PFSK-1 (cell line): ENCODE data around the gene SNRPA1.

Experiments used
- FOXP2 ChIP-seq: optimal IDR thresholded peaks from 2 replicates; pipeline ENCODE3; 2011; ENCODE audit warnings: borderline replicate concordance, control low read depth, inconsistent platforms; ENCODE audit not compliant: insufficient read depth; ENCODE audit errors: extremely low read length, extremely low read depth
- POLR2AphosphoS5 ChIP-seq: IDR thresholded peaks from 2 replicates; pipeline ENCODE4 v1.6.1; 2012; ENCODE audit warnings: low read depth, mild to moderate bottlenecking, control low read depth, low read length, moderate library complexity
- SIN3A ChIP-seq: IDR thresholded peaks from 2 replicates; pipeline ENCODE4 v1.6.1; 2012; ENCODE audit warnings: mild to moderate bottlenecking, low read length, moderate library complexity, borderline replicate concordance; ENCODE audit not compliant: insufficient read depth
- TAF1 ChIP-seq: IDR thresholded peaks from 2 replicates; pipeline ENCODE4 v1.6.1; 2012; ENCODE audit warnings: low read length, control low read depth, borderline replicate concordance; ENCODE audit not compliant: insufficient read depth
- TF ChIP-seq, protein P1 (sequence below), 2 experiments: IDR thresholded peaks; 2 replicates each; pipeline versions ENCODE4 v1.6.1 to v1.8.0; 2011 to 2012; ENCODE audit warnings: low read depth in 2 of 2, low read length in 2 of 2, control low read depth in 1 of 2, inconsistent platforms in 1 of 2, mild to moderate bottlenecking in 1 of 2, moderate library complexity in 1 of 2; ENCODE audit not compliant: insufficient read depth in 1 of 2

SNRPA1 gene

DNA sequence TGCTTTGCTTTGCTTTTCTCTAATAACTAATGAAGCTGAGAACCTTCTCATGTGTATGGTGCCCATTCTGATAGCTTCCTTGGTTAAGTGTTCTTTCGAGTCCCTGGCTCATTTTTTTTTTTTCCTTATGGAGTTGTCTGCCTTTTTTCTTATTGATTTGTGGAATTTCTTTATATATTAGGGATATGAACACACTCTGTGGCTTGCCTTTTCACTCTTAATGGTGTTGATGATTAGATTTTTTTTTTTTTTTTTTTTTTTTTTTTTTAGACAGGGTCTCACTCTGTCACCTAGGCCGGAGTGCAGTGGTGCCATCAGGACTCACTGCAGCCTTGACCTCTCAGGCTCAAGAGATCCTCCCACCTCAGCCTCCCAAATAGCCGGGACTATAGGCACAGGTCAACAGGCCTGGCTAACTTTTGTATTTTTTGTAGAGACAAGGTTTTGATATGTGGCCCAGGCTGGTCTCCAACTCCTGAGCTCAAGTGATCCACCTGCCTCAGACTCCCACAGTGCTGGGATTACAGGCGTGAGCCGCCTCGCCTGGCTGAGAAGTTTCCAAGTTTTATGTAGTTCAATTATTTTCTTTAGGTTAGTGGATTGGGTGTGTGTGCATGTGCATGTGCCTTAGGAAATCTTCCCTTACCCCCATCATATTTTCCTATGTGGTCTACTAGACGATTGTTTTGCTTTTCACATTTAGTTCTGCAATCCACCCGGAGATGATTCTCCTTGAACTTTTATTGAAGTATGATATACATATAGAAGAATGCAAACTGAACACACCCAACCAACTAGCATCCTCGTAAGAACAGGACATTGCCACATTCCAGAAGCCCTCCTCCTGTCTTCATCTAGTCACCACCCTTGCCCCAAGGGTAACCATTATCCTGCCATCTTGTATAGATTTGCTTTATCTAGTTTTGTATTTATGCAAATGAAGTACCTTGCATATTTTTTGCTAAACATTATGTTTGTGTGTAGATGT, 1.7 kb upstream of the SNRPA1 start:
- TF ChIP-seq POLR2AphosphoS5 (no peak), TAF1 (no peak), SIN3A (no peak), FOXP2 (no peak)
- TF ChIP-seq, protein P1, sequence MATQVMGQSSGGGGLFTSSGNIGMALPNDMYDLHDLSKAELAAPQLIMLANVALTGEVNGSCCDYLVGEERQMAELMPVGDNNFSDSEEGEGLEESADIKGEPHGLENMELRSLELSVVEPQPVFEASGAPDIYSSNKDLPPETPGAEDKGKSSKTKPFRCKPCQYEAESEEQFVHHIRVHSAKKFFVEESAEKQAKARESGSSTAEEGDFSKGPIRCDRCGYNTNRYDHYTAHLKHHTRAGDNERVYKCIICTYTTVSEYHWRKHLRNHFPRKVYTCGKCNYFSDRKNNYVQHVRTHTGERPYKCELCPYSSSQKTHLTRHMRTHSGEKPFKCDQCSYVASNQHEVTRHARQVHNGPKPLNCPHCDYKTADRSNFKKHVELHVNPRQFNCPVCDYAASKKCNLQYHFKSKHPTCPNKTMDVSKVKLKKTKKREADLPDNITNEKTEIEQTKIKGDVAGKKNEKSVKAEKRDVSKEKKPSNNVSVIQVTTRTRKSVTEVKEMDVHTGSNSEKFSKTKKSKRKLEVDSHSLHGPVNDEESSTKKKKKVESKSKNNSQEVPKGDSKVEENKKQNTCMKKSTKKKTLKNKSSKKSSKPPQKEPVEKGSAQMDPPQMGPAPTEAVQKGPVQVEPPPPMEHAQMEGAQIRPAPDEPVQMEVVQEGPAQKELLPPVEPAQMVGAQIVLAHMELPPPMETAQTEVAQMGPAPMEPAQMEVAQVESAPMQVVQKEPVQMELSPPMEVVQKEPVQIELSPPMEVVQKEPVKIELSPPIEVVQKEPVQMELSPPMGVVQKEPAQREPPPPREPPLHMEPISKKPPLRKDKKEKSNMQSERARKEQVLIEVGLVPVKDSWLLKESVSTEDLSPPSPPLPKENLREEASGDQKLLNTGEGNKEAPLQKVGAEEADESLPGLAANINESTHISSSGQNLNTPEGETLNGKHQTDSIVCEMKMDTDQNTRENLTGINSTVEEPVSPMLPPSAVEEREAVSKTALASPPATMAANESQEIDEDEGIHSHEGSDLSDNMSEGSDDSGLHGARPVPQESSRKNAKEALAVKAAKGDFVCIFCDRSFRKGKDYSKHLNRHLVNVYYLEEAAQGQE (IDR thresholded peaks at IDR 0.05; ENCODE audit: insufficient read depth in 1 of 2, low read depth in 2 of 2, low read length in 2 of 2), result no peak

DNA sequence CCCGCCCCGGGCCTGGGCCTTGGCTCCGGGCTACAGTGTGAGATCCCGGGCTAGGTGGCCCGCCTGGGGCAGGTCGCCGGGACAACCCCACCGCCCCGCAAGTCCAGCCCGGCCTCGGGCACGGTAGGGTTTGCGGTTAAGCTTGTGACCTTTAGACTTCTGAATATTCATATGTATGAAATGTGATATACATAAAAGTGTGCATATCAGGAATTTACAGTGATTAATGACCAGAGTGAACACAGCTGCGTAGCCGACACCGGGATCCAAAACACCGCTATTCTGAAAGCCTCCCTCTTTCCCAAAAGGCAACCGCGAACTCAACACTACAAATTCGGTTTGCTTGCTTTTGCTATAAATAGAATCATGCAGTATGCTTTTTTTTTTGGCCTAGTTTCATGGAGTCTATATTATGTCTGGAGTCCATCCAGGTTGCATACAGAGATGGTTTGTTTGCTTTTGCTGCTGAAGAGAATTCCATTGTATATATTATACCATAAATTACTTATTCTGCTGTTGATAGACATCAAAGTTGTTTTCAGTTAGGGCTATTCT, 636 bp upstream of the SNRPA1 start:
- TF ChIP-seq POLR2AphosphoS5 (no peak), FOXP2 (no peak), SIN3A (no peak), TAF1 (no peak)
- TF ChIP-seq, protein P1 (IDR thresholded peaks at IDR 0.05; ENCODE audit: insufficient read depth in 1 of 2, low read depth in 2 of 2, low read length in 2 of 2), result no peak

DNA sequence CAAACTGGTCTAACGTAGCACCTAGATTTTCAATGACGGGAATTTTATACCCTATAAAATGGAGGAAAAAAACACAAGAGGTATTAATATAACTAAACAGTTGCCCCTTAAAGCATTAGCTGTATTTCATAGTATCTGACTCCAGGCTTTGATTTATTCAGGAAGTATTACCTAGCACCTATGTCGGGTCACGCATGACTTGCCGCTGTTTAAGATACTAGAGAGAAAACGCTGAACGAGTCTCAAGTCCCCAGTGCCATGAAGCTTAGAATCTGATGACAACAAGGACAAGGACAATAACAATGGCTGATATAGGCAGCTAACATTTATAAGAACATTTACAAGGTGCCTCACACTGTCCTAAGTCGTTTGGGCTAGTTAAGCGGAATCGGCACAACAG, 1.9 kb downstream of the SNRPA1 start:
- TF ChIP-seq SIN3A, result no peak
- no peak for TF ChIP-seq FOXP2
- TF ChIP-seq, protein P1 (IDR thresholded peaks at IDR 0.05; ENCODE audit: insufficient read depth in 1 of 2, low read depth in 2 of 2, low read length in 2 of 2), result no peak
- TF ChIP-seq TAF1, result no peak
- no peak for TF ChIP-seq POLR2AphosphoS5

DNA sequence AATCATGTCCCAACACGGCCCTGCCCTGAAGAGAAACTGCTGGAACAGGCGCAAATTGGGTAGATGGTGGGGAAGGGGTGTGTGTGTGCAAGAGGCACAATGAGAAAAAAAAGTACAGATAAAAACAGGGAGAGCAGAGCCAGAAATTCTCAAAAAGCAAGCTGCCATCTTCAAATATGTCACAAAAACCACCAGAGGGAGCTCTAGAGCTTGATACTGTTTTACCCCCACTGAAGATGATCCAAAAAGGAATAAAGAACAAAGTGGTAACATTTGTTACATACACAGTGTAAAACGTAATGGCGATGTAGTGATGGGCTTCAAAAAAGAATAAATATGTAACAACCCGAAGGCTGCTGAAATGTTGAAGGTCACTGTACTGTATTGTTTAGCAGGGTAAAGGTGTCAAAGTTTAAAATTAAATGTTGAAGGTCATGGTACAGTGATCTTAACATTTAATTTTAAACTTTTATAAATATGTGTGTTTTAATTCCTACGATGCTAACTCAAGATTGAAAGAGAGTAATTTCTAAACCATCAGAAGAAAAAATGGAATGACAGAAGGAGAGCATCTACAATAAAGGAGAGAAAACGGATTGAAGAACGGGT, 6.0 kb downstream of the SNRPA1 start:
- TF ChIP-seq, protein P1 (IDR thresholded peaks at IDR 0.05; ENCODE audit: insufficient read depth in 1 of 2, low read depth in 2 of 2, low read length in 2 of 2), result no peak
- no peak for TF ChIP-seq POLR2AphosphoS5
- no peak for TF ChIP-seq SIN3A
- no peak for TF ChIP-seq TAF1
